ENCODE data around the gene SLC7A9. TPM values are rescaled to one million over a fixed set of nuclear protein-coding genes. Genes with fewer than 3 reads are reported as not detected.

Gene SLC7A9
- total and polyA plus RNA-seq, 2 experiments from 2014 or later, result 0.19 TPM; not detected in 1

DNA sequence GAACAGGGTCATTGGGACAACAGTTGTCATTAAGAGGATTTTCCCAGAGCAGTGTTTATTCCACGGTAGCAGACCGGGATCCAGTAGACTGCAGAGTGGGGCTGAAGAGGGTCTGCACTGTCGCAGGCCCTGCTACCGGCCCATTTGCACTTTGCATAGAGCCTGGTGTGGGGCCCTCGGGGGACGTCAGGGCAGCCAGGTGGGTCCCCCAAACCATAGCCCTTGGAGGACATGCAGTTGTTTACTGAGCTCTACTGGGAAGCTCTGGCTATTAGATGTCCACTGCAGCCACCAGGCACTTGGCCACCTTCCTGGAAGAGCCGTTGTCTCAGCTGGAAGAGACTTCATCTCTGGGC lies 45.8 kb downstream of the SLC7A9 start:
- no peaks in the 10 kb centered on the region for H3K27me3 ChIP-seq (ENCODE audit: insufficient read depth)
- Mint-ChIP-seq H3K27me3 (ENCODE audit: insufficient read depth, low read depth, poor library complexity) (peaks cover 7% of the 10 kb centered on the region), H3K36me3 (ENCODE audit: low read depth) (no peaks in the 10 kb centered on the region), H3K27ac (no peak overlapping the region), H3K9me3 (no peaks in the 10 kb centered on the region), H3K4me3 (no peak overlapping the region), H3K4me1 (peaks cover 30% of the 10 kb centered on the region)
- no peaks in the 10 kb centered on the region for H3K36me3 ChIP-seq (ENCODE audit: insufficient read depth)
- H4K20me1 ChIP-seq (replicated peaks; ENCODE audit: insufficient read depth), result no peaks in the 10 kb centered on the region
- TF ChIP-seq ZNF114 (CRISPR knock-in tag; IDR thresholded peaks at IDR 0.05) (no peak), CREB1 (CRISPR knock-in tag; IDR thresholded peaks at IDR 0.05; ENCODE audit: low read depth) (no peak), EZH2 (IDR thresholded peaks at IDR 0.05; ENCODE audit: low read depth, unreplicated experiment) (no peak), EZH2phosphoT487 (IDR thresholded peaks at IDR 0.05; ENCODE audit: unreplicated experiment) (no peak), JUNB (IDR thresholded peaks at IDR 0.05; ENCODE audit: unreplicated experiment) (no peak), ZNF331 (CRISPR knock-in tag; IDR thresholded peaks at IDR 0.05; ENCODE audit: low read depth) (no peak)
- TF ChIP-seq, protein P1, sequence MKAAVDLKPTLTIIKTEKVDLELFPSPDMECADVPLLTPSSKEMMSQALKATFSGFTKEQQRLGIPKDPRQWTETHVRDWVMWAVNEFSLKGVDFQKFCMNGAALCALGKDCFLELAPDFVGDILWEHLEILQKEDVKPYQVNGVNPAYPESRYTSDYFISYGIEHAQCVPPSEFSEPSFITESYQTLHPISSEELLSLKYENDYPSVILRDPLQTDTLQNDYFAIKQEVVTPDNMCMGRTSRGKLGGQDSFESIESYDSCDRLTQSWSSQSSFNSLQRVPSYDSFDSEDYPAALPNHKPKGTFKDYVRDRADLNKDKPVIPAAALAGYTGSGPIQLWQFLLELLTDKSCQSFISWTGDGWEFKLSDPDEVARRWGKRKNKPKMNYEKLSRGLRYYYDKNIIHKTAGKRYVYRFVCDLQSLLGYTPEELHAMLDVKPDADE (IDR thresholded peaks at IDR 0.05), result no peak
- TF ChIP-seq, protein P2, sequence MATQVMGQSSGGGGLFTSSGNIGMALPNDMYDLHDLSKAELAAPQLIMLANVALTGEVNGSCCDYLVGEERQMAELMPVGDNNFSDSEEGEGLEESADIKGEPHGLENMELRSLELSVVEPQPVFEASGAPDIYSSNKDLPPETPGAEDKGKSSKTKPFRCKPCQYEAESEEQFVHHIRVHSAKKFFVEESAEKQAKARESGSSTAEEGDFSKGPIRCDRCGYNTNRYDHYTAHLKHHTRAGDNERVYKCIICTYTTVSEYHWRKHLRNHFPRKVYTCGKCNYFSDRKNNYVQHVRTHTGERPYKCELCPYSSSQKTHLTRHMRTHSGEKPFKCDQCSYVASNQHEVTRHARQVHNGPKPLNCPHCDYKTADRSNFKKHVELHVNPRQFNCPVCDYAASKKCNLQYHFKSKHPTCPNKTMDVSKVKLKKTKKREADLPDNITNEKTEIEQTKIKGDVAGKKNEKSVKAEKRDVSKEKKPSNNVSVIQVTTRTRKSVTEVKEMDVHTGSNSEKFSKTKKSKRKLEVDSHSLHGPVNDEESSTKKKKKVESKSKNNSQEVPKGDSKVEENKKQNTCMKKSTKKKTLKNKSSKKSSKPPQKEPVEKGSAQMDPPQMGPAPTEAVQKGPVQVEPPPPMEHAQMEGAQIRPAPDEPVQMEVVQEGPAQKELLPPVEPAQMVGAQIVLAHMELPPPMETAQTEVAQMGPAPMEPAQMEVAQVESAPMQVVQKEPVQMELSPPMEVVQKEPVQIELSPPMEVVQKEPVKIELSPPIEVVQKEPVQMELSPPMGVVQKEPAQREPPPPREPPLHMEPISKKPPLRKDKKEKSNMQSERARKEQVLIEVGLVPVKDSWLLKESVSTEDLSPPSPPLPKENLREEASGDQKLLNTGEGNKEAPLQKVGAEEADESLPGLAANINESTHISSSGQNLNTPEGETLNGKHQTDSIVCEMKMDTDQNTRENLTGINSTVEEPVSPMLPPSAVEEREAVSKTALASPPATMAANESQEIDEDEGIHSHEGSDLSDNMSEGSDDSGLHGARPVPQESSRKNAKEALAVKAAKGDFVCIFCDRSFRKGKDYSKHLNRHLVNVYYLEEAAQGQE (IDR thresholded peaks at IDR 0.05; ENCODE audit: unreplicated experiment), result no peak
- no peak for ATAC-seq
- H2AFZ ChIP-seq, result no peak overlapping the region; the same call in 1 of the 2 replicates
- H3K79me2 ChIP-seq (replicated peaks; ENCODE audit: insufficient read depth), result no peaks in the 10 kb centered on the region
- DNase-seq (ENCODE audit: low spot score), result no peak
- no peak overlapping the region for H3K27ac ChIP-seq (ENCODE audit: low read depth)
- no peaks in the 10 kb centered on the region for H3K9me2 ChIP-seq (ENCODE audit: insufficient read depth)
- H3K4me1 ChIP-seq (ENCODE audit: insufficient read depth), result peaks cover 14% of the 10 kb centered on the region; the same call in 1 of the 2 replicates
- no peak overlapping the region for H3K4me2 ChIP-seq
- H3K4me3 ChIP-seq, result no peak overlapping the region
- H3F3A ChIP-seq (replicated peaks; ENCODE audit: low read depth), result no peaks in the 10 kb centered on the region

DNA sequence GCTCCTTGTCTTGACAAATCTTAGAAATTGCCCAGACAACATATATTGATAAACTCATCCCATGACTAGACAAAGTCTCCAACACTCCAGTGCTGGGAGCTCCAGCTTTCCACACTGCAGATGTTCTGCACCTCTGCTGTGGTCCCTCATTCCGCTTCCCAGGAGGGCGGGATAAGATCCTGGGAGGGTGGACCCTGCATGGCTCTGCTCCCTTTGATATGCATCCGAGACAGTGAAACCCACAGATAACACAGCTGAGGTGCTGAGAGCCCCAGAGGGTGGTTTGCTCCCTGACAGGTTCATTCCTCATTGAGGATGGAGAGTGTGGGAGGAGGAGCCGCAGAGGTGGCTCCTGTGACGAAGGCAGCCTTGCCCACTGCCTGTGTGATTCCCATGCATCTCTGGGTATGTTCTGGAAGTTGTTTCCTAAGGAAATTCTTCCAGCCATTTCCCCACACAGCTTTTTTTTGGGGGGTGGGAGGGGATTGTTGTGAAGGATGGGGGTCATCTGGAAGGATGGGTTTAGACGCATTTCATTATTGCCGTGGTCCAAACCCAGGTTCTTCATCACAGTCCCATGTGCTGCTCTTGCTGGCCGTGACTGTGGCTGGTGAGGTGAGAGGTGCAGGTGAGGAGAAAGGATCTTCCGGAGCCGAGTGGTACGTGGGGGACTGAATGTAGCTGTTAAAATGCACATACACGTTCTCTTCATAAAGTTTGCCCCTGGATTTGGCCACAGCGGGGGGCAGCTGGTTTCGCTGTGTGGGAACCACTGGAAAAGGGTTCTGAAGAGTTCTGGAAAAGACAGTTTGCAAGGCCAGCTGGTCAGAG lies 46.4 kb downstream of the SLC7A9 start:
- H3K36me3 ChIP-seq (ENCODE audit: insufficient read depth), result no peaks in the 10 kb centered on the region
- no peak for ATAC-seq
- TF ChIP-seq STAT1 (IDR thresholded peaks at IDR 0.05; ENCODE audit: unreplicated experiment) (no peak), JUNB (IDR thresholded peaks at IDR 0.05; ENCODE audit: unreplicated experiment) (no peak), EZH2phosphoT487 (IDR thresholded peaks at IDR 0.05; ENCODE audit: unreplicated experiment) (no peak)
- Mint-ChIP-seq H3K4me3 (no peak overlapping the region), H3K4me1 (peaks cover 25% of the 10 kb centered on the region), H3K9me3 (no peaks in the 10 kb centered on the region; the same call in 2 of the 3 replicates), H3K36me3 (ENCODE audit: low read depth) (no peaks in the 10 kb centered on the region), H3K27me3 (ENCODE audit: insufficient read depth, low read depth, poor library complexity) (peaks cover 7% of the 10 kb centered on the region), H3K27ac (no peak overlapping the region)
- no peaks in the 10 kb centered on the region for H3F3A ChIP-seq (replicated peaks; ENCODE audit: low read depth)
- no peak for DNase-seq (ENCODE audit: low spot score)
- peaks cover 9% of the 10 kb centered on the region; the same call in 1 of the 2 replicates for H3K4me1 ChIP-seq (ENCODE audit: insufficient read depth)
- H3K9me2 ChIP-seq (ENCODE audit: insufficient read depth), result no peaks in the 10 kb centered on the region
- no peaks in the 10 kb centered on the region for H3K27me3 ChIP-seq (ENCODE audit: insufficient read depth)
- no peak overlapping the region for H2AFZ ChIP-seq
- H3K4me3 ChIP-seq, result no peak overlapping the region
- no peaks in the 10 kb centered on the region for H3K79me2 ChIP-seq (replicated peaks; ENCODE audit: insufficient read depth)
- H4K20me1 ChIP-seq (replicated peaks; ENCODE audit: insufficient read depth), result no peaks in the 10 kb centered on the region
- H3K27ac ChIP-seq (ENCODE audit: low read depth), result no peak overlapping the region
- no peak overlapping the region for H3K4me2 ChIP-seq

Data from GM23338 (cell line).